Uterus (tissue), 2 donors: ENCODE results near the gene CIBAR2.

ENCODE experiments used
- CTCF ChIP-seq, 4 experiments: fragments of 200-600 bp in 2 of 4; fragments of 450-650 bp in 2 of 4; sonication (generic) in 2 of 4; IDR thresholded peaks; one replicate each; pipeline ENCODE4 v1.5.1; 2016 to 2019; ENCODE audit warnings: antibody characterized with exemption in 4 of 4, mild to moderate bottlenecking in 2 of 4, moderate library complexity in 1 of 4
- POLR2A ChIP-seq, 2 donors: fragments of 450-650 bp; IDR thresholded peaks; one replicate each; pipeline ENCODE4 v1.6.1; 2016; ENCODE audit warnings: antibody characterized with exemption in 2 of 2, mild to moderate bottlenecking in 1 of 2, moderate library complexity in 1 of 2

- TF ChIP-seq CTCF (IDR thresholded peaks at IDR 0.05) (no peak), POLR2A (IDR thresholded peaks at IDR 0.05) (no peak)
These were observed 50.7 kb downstream of the CIBAR2 start for GRCh38 chr16:85061566-85061965.
